GM21447 (cell line): ENCODE results near the gene EBLN2.
"Not testable (repeated sequence)": the region's sequence is repeated elsewhere in the genome, so short reads cannot be mapped to it uniquely, and the experiment has no call there.

Source experiments
- ATAC-seq: cut with Tn5 transposase; IDR thresholded peaks from one replicate; pipeline ENCODE4 v1.9.1; 2021; ENCODE audit not compliant: unreplicated experiment

The EBLN2 gene

DNA sequence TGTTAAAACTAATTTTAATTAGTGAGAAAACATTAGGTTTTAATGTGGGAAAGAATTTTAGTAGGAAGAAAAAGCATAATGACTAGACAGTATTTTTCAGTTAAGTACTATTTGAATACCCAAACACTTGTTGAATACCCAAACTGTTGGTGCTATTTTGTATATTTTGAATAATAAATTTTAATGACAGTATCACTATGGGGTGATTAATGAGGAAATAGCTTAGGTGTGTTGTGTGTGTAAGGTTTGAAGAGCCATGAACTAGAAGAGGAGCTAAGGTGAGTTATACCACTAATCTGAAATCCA, 4.7 kb upstream of the EBLN2 start:
- ATAC-seq = no peak

DNA sequence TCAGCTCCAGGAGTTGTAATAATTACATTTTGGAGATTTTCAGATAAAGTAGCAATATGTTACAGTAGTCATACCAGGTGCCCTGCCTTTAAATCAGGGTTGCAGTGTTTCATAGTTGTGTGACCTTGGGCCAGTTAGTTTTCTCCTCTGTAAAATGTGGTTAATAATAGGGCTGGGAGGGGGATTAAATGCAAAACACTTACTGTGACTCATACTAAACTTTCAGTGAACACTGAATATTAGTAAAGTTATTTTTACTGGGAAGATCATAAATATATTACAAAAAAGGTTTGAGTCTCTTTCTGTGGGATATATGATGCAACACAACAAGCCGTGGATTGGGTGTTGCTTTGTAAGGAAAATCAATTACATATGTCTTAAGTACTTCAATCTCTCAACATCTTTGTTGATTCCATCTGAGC, 1.1 kb upstream of the EBLN2 start:
- ATAC-seq = no peak

DNA sequence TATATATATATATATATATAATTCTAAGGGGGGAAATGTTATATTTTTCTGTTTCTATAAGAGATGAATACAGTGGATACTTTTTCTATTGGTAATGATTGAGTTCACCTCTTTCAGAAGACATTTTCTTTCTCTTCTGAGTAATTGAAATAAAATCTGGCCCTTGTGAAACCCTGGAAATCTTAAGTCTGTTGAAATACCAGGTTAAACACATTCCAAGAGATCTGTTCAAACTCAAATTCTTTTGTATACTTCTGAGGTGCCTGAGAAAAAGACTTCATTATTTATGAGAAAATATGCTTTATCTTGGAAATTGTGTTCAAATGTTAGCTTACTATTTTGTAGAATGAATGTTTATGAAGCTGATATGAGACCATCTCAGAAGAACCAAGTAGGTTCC, 4.8 kb downstream of the EBLN2 start:
- not testable (repeated sequence) for ATAC-seq

DNA sequence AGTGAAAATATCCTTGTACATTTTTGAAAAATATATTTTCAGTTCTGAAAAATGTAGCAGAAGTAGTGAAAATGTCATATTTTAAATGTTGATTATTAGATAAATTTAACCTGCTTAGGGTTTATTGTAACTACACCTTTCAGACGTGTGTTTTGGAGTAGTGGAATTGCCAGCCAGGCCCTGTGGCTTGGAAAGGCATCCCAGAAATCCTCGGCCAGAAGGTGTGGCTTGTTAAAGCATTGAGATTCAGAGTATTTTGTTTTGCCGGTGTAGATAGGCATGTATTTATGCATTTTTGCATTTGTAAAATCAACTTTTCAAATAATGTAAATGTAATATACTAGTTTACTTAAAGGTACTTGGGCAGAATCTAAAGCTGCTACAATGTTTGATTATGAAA, 7.0 kb downstream of the EBLN2 start:
- ATAC-seq = no peak

DNA sequence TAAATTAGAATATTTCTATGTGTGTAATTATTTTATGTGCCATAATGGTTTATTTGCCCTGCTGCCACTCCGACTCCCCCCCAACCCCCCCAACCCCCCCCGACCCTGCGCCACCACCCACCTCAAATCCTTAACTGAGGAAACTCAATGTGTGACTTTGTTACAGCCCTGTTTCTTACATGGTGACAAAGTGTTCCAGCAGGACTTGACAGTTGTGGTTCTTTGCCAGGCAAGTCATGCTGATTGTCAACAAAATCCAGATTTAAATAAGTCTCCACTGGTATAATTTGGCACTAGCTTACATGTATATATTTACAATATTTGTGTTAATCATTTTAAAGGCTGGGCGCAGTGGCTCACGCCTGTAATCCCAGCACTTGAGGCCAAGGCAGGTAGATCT, 7.7 kb downstream of the EBLN2 start:
- no peak for ATAC-seq

DNA sequence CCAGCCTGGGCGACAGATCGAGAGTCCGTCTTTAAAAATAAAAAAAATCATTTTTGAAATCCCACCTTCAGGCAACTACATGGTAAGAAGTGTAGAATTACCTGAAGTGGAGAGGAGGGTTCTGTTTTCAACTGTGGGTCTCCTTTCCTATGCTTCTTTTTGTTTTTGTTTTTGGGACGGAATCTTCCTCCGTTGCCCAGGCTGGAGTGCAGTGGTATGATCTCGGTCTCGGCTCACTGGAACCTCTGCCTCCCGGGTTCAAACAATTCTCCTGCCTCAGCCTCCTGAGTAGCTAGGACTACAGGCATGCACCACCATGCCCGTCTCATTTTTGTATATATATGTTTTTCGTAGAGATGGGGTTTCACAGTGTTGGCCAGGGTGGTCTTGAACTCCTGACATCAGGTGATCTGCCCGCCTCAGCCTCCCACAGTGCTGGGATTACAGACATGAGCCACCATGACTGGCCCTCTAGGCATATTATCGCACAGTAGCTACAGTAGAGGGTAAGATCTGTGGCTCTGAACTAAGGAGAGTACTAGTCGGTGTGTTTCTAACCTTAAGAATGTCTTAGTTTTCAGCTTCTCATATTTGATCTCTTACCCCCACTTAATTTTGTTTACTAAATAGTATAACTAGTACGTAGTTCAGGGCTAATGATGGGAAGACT, 8.5 kb downstream of the EBLN2 start:
- ATAC-seq = no peak

DNA sequence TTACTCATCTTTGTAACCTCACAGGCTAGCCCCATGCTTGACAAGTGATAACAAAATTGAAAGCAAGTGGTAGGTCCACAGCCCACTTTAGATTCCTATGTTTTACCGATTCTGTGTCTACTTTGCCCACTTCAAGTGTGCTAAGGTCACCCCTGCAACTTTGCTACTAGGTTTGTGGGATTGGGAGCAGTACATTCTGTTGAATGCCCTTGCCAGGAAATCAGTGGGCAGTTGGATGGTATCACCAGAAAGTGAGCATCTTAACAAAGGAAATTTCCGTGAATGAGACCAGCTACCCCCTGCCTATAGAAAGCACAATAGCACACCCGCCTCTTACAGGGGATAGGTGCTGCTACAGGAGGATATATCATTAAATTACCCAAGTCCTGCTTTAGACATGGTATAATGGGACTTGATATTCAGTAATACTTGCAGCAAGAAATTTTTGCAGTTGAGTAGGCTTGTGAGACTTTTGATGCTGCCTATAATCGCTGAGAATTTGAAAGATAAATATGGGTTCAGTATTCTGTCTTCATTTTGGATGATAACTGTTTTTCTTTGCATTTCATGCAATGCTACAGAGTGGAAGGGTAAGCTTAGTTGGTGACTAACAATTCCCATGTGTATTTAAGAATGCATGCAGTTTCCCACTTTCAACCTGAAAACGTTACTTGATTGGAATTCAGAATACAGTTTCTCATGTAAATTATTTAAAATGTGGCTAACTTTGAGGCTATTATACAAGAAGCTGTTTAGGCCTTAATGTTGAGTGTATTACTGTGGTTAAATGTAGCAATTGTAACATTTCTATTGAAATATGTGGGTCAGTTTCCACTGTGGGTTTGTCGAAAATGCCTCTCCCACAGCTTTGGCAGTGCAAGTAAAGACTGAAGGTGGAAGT, 9.5 kb downstream of the EBLN2 start:
- no peak for ATAC-seq

DNA sequence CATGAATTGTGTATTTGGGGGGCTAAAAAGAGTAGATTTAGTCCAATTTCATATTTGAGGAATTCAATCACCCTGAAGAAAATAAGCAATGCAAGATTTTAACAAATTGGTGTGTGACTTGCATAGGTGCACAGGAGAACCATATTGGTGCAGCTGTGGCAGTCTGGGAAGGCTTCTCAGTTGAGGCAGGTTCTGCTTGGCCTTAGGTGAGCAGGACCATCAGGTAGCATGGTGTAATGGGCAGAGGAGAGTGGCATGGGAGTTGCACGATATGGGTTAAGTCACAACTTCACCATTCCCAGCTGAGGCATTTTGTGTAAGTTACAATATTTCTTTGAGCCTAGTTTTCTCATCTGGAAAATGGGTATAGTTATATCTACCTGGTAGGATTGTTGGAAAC, 10.5 kb downstream of the EBLN2 start:
- ATAC-seq = no peak

DNA sequence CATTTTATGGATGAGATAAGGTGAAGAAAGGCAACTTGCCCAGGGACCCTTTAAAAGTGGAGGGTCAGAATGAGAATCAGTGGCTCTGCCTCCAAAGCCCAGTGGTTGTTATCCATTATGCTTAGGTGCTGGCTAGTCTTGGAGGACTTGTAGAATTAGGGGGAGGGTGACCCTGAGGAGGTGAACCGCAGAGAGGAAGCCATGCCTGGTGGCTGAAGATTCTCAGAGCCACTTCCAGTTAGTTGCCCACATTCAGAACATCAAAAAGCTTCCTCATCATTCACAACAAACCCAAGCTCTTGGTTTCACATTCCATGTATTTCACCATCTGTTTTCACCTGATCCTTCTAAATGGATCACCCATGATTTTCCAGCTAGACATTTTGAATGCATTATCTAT, 11.2 kb downstream of the EBLN2 start:
- ATAC-seq = no peak

DNA sequence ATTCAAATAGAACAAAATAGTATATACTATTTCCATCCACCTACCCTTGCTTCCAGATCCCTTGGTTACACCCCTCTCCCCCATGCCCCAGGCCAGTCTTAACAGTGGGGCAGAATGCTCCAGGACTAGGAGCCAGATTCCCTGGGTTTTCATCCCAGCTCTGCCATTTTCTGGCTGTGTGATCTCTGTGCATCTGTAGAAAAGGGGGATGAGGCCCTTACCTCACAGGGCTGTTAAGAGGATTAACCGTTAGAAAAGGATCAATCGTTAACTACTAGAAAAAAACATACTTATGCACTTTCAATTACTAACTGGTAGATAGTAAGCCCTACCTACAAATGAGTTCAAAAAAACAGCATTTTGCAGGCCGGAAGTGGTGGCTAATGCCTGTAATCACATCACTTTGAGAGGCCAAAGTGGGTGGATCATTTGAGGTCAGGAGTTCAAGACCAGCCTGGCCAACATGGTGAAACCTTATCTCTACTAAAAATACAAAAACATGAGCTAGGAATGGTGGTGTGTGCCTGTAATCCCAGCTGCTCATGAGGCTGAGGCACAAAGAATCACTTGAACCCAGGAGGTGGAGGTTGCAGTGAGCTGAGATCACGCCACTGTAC, 11.7 kb downstream of the EBLN2 start:
- no peak for ATAC-seq

DNA sequence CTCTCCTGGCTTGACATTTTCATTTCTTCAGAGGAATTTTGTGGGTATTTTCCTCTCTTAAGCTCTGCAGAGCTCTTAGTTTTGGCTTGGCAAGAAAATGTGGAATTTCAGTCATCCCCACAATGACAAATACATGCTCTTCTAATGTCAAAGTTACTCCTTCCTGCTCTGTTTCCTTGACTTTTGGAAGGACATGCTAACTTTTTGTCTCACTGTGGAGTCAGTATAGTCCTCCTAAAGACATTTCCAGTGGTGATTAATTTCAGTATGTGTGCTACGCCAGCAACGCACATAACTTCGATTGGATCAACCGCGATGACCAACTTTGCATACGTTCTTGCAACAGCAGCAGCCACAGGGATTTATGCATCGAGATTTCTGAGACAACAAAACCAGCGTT, 13.3 kb downstream of the EBLN2 start:
- ATAC-seq = no peak

DNA sequence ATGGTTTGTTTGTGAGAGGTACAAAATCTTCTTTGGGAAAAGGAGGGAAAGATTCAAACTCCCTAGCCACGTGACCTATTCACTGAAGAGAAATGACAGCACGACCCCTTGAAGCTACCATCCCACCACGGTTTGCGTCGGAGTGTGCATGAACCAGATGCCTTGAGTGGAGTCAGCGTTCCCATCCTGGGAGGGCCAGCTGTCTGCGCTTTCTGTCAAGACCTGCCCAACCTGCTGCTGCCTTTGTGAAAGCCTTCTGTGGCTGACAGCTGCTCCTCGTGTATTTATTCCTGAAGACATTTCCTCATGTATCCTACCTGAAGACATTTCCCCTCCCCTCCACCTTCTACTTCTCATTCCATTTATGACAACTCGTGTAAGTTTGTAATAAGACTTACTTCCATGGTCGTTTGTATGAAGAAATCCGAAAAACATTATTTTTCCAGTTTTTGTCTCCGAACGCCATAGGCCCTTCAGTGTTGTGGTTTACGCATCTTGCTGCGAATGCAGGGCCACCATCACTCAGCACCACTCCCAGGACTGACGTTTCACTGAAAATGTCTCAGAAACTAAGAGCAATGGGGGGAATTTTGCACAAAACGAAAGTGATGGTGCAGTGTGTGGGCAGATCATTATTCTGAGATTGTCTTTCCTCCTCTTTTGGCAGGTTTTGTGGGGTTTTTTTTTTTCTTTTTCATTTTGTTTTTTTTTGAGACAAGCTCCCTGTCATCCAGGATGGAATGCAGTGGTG, 18.9 kb downstream of the EBLN2 start:
- ATAC-seq = no peak

DNA sequence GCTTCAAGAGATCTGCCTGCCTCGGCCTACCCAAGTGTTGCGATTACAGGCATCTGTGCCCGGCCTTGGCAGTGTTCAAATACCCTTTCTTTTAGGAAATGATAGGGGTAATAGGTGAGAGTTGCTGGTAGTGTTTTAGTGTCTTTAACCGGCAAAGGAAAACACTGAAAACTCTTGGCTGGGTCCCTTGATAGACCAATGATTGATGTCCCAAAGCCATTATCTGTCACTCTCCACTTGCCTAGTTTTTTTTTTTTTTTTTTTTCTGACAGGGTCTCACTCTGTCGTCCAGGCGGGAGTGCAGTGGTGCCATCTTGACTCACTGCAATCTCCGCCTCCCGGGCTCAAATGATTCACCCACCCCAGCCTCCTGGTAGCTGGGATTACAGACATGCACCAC, 19.7 kb downstream of the EBLN2 start:
- no peak for ATAC-seq

DNA sequence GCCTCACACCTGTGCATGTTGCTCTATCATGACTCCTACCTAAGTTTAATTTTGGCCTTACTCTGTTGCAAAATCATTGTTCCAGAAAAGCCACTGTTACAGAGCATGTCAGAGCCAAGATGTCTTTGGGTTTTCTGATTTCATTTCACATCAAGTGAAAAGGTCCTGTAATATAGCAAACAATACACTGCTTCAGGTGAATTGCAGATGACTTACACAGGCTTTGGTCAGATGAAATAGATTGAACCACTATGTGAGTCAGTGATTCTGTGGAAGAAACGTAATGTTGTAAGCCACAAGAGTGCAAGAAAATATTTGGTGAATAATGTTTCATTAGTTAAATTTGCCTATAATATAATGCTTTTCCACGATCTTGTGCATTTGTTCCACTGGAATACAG, 22.7 kb downstream of the EBLN2 start:
- no peak for ATAC-seq

DNA sequence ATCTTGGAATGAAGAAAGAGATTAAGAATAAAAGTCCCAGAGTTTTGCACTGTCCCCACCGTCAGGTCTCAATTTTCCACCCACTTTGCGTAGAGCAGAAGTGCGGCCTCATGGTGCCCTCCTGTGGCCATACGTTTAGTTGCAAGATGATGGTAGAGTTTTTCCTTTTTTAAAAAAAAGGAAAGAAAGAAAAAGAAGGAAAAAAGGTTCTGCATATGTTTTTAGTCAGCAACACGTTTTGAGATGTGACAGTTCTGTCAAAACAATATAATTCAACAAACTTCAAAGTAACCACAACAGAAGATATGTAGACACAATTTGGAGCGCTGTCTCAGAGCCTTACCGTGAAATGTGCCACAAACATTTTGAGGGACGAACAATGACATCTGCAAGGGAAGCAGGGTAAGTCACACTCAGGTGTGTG, 24.6 kb downstream of the EBLN2 start:
- ATAC-seq = no peak

DNA sequence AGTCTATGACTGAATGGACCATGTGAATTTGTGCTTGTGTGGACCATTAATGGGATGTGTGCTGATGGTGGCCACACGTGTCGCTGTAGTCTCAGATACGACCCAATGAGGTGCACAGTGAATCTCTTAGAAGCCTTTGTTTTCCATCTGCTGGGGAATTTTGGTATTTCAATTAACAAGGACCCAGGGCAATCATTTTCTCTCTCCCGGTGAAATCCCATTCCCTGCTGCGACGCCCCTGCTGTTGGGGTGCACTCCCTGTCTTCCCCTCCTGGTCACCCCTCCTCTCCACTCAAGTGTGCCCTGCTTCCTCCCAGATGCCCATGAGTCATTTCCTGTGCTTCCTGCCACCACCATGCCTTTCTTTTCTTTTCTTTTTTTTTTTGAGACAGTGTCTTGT, 32.7 kb downstream of the EBLN2 start:
- peak; percentile 70 for ATAC-seq

DNA sequence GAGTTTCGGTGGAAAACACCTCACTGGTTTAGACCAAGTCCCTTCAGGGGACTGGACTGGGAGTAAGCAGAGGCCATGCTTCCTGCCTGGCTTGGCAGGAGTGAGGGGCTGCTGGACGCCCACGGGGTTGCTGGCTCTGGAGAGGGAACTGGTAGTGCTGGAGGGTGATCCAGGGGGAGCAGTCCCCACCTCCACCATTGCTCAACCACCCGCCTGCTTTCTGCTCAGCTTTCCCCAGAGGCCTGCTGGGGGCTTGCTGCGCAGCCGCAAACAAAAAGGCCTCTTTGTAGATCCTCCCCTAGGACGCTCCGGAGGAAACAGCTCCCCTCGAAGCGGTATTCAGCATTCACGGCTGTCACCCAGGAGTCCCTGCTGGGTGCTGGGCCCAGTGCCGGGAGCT, 33.5 kb downstream of the EBLN2 start:
- no peak for ATAC-seq

DNA sequence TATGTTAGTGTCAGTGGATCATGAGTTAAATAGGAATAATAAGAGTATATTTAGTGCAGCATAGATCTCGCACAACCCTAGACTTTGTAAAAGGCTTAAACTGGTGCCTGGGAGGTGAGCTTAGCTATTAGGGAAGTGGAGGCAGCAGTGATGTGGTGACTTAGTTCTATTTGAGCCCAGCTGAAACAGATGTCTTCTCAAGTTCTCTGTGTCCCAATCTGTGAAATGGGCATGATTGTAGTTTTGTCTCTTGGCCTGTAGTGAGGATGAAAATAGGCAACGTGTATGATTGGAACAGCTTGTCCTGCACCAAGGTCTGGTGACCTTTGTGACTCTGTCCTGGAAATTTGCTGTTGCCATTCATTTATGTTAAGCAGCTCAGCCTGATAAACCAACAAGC, 34.7 kb downstream of the EBLN2 start:
- ATAC-seq = no peak

DNA sequence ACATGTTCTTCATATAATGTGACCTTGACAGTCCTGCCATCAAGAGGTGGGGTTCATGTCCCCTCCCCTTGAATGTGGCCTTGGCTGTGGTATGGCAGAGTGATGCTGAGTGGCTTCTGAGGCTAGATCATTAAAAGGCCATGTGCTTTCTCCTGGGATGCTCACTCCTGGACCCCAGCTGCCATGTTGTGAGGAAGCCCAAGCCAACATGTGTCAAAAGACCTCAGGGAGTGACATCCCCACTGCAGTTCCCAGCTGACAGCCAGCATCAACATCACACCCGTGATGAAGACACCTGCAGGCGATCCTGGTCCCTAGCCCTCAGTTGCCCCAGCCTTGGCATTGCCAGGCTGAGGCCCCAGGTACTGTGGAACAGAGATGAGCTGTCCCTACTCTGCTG, 36.6 kb downstream of the EBLN2 start:
- no peak for ATAC-seq

DNA sequence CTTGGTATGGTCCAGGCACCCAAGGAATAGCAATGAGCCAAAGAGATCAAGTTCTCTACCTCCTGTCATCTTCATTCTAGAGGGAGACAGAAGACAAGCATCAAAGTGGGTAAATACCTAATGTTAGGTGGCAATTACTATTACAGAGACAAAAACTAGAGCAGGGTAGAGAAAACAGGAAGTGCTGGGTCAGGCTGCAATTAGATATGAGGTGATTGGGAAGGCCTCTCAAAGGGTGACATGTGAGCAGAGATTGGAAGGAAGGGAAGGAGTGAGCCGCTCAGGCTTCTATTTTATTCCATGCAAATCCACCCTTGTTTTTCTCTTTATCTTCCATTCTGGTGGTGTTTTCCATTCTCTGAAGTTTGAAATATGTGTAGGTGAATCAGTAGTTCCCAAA, 37.4 kb downstream of the EBLN2 start:
- ATAC-seq = no peak

DNA sequence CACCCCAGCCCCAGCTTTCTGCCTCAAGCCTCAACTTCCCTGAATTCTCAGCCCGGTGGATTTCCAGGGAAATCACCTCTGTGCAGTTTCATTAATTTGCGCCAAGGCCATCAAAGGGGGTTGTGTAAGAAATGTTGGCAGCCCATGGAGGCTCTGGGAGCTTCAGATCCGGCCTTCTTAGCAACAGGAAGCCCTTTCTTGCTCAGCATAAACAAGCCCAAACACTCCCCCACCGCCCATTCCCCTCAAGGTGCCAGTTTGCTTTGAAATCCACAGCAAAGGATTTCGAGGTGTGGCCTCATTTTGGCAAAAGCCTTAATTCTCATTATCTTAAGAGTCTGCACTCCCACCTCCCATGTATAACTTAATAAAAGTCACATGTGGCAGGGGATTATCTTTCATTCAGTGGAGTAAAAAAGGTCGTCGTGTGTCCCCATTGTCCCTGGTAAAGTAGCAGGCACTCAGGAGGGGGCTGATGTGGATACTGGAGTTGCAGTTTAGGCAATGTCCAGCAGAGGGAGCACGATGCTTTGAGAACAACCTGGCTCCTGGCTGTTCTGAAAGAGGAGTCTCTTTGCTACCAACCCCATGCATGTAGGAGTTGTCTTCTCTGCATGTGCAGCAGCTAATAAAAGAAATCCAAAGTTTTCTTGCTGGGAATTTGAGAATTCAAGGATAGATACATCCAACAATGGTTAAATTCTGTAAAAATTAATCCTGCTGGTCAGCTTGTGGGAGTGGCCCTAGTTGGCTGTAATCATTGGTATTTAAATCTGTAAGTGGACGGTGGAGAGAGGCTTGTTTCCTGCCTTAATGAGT, 39.5 kb downstream of the EBLN2 start:
- peak; percentile 81 for ATAC-seq
